ENCODE data around the gene STARD5. TPM values are rescaled to one million over a fixed set of nuclear protein-coding genes. Genes with fewer than 3 reads are reported as not detected.
A peak's percentile ranks its signal among the peaks of the same experiment; 100 is the strongest.

Gene STARD5
- total RNA-seq, 3 donors from 2014 or later: 16.6 to 38.9 (median 33.4) TPM

- TF ChIP-seq, protein P1, sequence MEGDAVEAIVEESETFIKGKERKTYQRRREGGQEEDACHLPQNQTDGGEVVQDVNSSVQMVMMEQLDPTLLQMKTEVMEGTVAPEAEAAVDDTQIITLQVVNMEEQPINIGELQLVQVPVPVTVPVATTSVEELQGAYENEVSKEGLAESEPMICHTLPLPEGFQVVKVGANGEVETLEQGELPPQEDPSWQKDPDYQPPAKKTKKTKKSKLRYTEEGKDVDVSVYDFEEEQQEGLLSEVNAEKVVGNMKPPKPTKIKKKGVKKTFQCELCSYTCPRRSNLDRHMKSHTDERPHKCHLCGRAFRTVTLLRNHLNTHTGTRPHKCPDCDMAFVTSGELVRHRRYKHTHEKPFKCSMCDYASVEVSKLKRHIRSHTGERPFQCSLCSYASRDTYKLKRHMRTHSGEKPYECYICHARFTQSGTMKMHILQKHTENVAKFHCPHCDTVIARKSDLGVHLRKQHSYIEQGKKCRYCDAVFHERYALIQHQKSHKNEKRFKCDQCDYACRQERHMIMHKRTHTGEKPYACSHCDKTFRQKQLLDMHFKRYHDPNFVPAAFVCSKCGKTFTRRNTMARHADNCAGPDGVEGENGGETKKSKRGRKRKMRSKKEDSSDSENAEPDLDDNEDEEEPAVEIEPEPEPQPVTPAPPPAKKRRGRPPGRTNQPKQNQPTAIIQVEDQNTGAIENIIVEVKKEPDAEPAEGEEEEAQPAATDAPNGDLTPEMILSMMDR (IDR thresholded peaks at IDR 0.05): peak; percentile 94
- no peaks in the 10 kb centered on the region for H3K9me3 ChIP-seq
- no peak overlapping the region for H3K4me3 ChIP-seq
- H3K36me3 ChIP-seq (ENCODE audit: low read depth): no peaks in the 10 kb centered on the region
- peak; percentile 71 to 93 (median 83) for DNase-seq
- intact Hi-C loops (cut with DNase I, micrococcal nuclease): loop anchor here (1.0 to 10.0 kb wide), 3 partner anchors 101 to 161 kb away; no protein-coding TSS in a partner anchor
- ATAC-seq: peak; percentile 95
- peaks cover 6% of the 10 kb centered on the region for H3K4me1 ChIP-seq (ENCODE audit: low read depth)
Measured at GRCh38 chr15:81265944-81266775, 57.8 kb downstream of the STARD5 start.

- TF ChIP-seq, protein P1 (IDR thresholded peaks at IDR 0.05): no peak
- intact Hi-C loops (cut with DNase I, micrococcal nuclease): loop anchor here (10.0 kb wide), 2 partner anchors 101 to 161 kb away; no protein-coding TSS in a partner anchor
- ATAC-seq (no peak), DNase-seq (no peak)
- Histone ChIP-seq H3K9me3 (no peaks in the 10 kb centered on the region), H3K4me1 (ENCODE audit: low read depth) (peaks cover 6% of the 10 kb centered on the region), H3K36me3 (ENCODE audit: low read depth) (no peaks in the 10 kb centered on the region), H3K4me3 (no peak overlapping the region)
Measured at GRCh38 chr15:81265256-81265943, 58.5 kb downstream of the STARD5 start.

DNA sequence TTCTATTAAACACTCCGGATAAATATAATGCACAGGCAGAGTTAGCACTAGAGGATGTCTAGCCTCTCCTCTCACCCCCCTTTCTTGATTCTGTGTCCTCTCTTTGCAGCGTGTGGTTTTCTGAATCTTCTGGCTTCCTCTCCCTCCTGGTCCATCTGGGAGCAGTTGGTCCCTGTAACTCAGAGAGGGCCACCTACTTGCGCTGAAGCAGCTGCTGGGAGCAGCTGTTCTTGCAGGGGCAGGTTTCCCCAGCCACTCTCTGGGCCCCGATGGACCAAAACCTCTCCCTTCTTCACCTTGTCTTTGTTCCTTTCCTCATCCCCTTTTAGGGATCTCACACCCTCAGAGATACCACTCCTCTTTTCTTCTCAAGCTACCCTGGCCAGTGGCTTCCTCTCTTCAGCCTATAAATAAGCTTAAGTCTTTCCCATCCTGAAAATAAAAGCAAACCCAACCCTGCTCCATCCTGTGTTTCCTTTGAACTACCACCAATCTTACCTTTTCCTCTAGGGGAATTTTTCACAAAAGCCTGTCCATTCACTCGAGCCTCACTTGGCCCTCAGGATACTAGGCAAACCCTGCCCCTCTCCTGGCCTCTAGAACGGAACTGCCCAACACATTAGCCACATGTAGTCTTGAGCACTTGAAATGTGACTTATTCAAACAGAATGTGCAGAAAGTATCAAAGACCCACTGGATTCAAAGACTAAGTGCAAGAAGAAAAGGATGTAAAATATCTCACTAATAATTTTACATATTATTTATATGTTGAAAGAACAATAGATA is 59.7 kb downstream of the STARD5 start:
- no peak for DNase-seq
- Histone ChIP-seq H3K4me3 (no peak overlapping the region), H3K9me3 (no peaks in the 10 kb centered on the region), H3K4me1 (ENCODE audit: low read depth) (peaks cover 6% of the 10 kb centered on the region), H3K36me3 (ENCODE audit: low read depth) (no peaks in the 10 kb centered on the region)
- no peak for ATAC-seq
- TF ChIP-seq, protein P1 (IDR thresholded peaks at IDR 0.05): no peak
- intact Hi-C loops (cut with DNase I, micrococcal nuclease): loop anchor here (5.0 to 10.0 kb wide), 3 partner anchors 99 to 159 kb away; no protein-coding TSS in a partner anchor

DNA sequence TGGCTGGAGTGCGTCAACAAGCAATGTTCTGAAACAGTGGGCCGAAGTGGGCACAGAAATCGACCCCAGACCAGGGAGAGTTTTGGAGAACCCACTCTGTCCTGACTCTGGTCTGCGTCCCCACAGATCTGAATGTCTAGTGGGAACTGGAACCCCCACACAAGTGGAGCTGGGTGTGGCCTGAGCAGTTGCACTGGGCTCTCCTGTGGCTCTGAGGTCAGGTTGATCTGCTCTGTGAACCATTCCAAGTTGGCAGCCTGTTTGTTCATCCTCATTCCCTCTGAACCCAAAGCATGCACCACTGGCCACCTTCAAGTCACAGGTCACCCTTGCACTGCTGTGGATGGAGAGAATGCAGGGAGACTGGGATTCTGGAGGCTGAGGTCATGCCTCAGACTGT is 60.5 kb downstream of the STARD5 start:
- ATAC-seq (no peak), DNase-seq (no peak)
- Histone ChIP-seq H3K4me3 (no peak overlapping the region), H3K36me3 (ENCODE audit: low read depth) (no peaks in the 10 kb centered on the region), H3K4me1 (ENCODE audit: low read depth) (peaks cover 6% of the 10 kb centered on the region), H3K9me3 (no peaks in the 10 kb centered on the region)
- TF ChIP-seq, protein P1 (IDR thresholded peaks at IDR 0.05): no peak
- intact Hi-C loops (cut with DNase I, micrococcal nuclease): loop anchor here (5.0 to 10.0 kb wide), 3 partner anchors 99 to 159 kb away; no protein-coding TSS in a partner anchor

DNA sequence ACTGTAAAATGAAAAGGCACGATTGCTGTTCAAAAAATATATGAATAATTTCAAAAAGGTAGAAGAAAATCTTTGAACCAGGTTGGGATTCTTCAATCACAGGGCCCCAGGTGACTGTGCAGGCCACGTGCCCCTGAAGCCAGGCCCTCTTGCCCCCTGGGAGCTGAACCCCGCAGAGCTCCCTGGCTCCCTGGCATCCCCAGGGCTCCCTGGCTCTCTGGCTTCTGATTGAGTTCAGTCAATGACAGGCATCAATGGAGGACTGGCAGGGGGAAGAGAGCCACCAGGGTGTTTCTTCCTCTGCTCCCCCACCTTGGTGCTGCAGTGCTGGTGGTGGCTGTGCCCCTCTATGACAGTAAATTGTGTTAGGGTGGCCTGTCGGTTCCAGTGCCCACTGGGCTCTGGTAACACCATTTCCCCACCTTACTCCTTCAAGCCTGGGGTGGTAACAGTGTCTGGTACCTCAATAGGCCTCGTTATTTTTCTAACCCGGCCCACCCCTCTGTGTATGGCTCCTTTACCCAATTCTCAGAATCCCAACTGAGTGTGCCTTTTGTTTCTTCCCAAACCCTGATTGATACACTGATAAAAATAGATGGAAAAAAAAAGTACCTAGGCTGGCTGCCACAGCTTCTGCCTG is 62.6 kb downstream of the STARD5 start:
- Histone ChIP-seq H3K4me3 (no peak overlapping the region), H3K36me3 (ENCODE audit: low read depth) (no peaks in the 10 kb centered on the region), H3K9me3 (no peaks in the 10 kb centered on the region), H3K4me1 (ENCODE audit: low read depth) (peaks cover 6% of the 10 kb centered on the region)
- ATAC-seq (no peak), DNase-seq (no peak)
- TF ChIP-seq, protein P1 (IDR thresholded peaks at IDR 0.05): no peak
- intact Hi-C loops (cut with DNase I, micrococcal nuclease): loop anchor here (5.0 to 10.0 kb wide), 3 partner anchors 96 to 156 kb away; no protein-coding TSS in a partner anchor

Measured in mucosa of descending colon (tissue), 3 donors.